H1 (cell line): ENCODE measurements around the gene SLC9A5. TPM values are rescaled to one million over a fixed set of nuclear protein-coding genes. Genes with fewer than 3 reads are reported as not detected.

Experiments used
- CTCF ChIA-PET: fragments of 300-600 bp; sonication (Branson Sonifier 250); formaldehyde crosslinking; loops from one replicate; lab custom pipeline; 2021; ENCODE audit not compliant: partially characterized antibody; lab: Charles Lee
- POLR2A ChIA-PET: fragments of 300-600 bp; sonication (Branson Sonifier 250); formaldehyde crosslinking; loops from one replicate; lab custom pipeline; 2021; ENCODE audit warnings: inconsistent platforms; ENCODE audit not compliant: partially characterized antibody; lab: Charles Lee
- DNase-seq, 2 experiments: peaks; one replicate each; pipeline versions ENCODE4 v3.0.0 to v3.0.0-alpha.2; 2010 to 2022; ENCODE audit warnings: low spot score in 2 of 2, low read depth in 1 of 2, mixed read lengths in 1 of 2
- FAIRE-seq: peaks from 2 replicates; lab custom pipeline; 2011; peaks lifted over from hg19 to GRCh38; lab: Jason Lieb, UNC
- H2AFZ ChIP-seq: 2 replicates; pipeline ENCODE4 v1.8.1; 2012; ENCODE audit warnings: low read length, inconsistent platforms
- H2AK5ac ChIP-seq: 2 replicates; pipeline ENCODE4 v1.6.1; 2013; ENCODE audit warnings: low read depth, low read length
- H2BK120ac ChIP-seq: replicated peaks from 2 replicates; pipeline ENCODE3; 2013; ENCODE audit warnings: low read depth, low read length, inconsistent platforms
- H2BK12ac ChIP-seq: 2 replicates; pipeline ENCODE4 v1.6.1; 2013; ENCODE audit warnings: low read depth, low read length
- H2BK15ac ChIP-seq: 2 replicates; pipeline ENCODE4 v1.6.1; 2013; ENCODE audit warnings: low read length
- H2BK20ac ChIP-seq: 2 replicates; pipeline ENCODE4 v1.6.1; 2013; ENCODE audit warnings: low read length
- H2BK5ac ChIP-seq: 2 replicates; pipeline ENCODE4 v1.6.1; 2013; ENCODE audit warnings: low read depth, low read length
- H3K14ac ChIP-seq: 2 replicates; pipeline ENCODE4 v1.6.1; 2013; ENCODE audit warnings: inconsistent platforms; ENCODE audit not compliant: insufficient read length
- H3K18ac ChIP-seq: 2 replicates; pipeline ENCODE4 v1.6.1; 2013; ENCODE audit warnings: low read length; ENCODE audit errors: extremely low read depth
- H3K23ac ChIP-seq: 2 replicates; pipeline ENCODE4 v1.6.1; 2013; ENCODE audit warnings: inconsistent platforms; ENCODE audit not compliant: insufficient read length
- H3K23me2 ChIP-seq: 2 replicates; pipeline ENCODE4 v1.6.1; 2013; ENCODE audit warnings: low read depth, low read length
- H3K27ac ChIP-seq: 2 replicates; pipeline ENCODE4 v1.6.1; 2011; ENCODE audit warnings: low read depth, low read length, inconsistent platforms
- H3K27me3 ChIP-seq, 4 experiments: replicated peaks in 1 of 4; 1 replicate in 1 of 4; 2 replicates in 3 of 4; pipeline versions ENCODE4 v1.6.1 to v1.8.1; 2011 to 2013; ENCODE audit warnings: low read length in 3 of 4, mild to moderate bottlenecking in 3 of 4, inconsistent platforms in 2 of 4, mixed read lengths in 2 of 4, moderate library complexity in 1 of 4; ENCODE audit not compliant: control insufficient read depth in 3 of 4, insufficient read depth in 3 of 4; ENCODE audit errors: extremely low read depth in 1 of 4
- H3K36me3 ChIP-seq, 4 experiments: 2 replicates each; pipeline versions ENCODE4 v1.6.1 to v1.8.1; 2011 to 2013; ENCODE audit warnings: mild to moderate bottlenecking in 4 of 4, low read length in 3 of 4, moderate library complexity in 2 of 4, control low read depth in 1 of 4, inconsistent platforms in 1 of 4; ENCODE audit not compliant: insufficient read depth in 4 of 4, control insufficient read depth in 2 of 4
- H3K4ac ChIP-seq: replicated peaks from 2 replicates; pipeline ENCODE3; 2013; ENCODE audit warnings: low read length, low read depth, mixed read lengths, inconsistent platforms; ENCODE audit not compliant: insufficient read length
- H3K4me1 ChIP-seq, 4 experiments: replicated peaks in 1 of 4; 1 replicate in 1 of 4; 2 replicates in 3 of 4; pipeline versions ENCODE4 v1.6.1 to v1.8.1; 2011 to 2013; ENCODE audit warnings: low read length in 3 of 4, inconsistent platforms in 2 of 4, mixed read lengths in 1 of 4; ENCODE audit not compliant: insufficient read depth in 4 of 4, control insufficient read depth in 3 of 4
- H3K4me2 ChIP-seq, 2 experiments: 2 replicates each; pipeline versions ENCODE4 v1.6.1 to v1.8.1; 2011 to 2013; ENCODE audit warnings: low read depth in 2 of 2, low read length in 2 of 2, control low read depth in 1 of 2, inconsistent platforms in 1 of 2, mild to moderate bottlenecking in 1 of 2; ENCODE audit not compliant: insufficient read depth in 1 of 2
- H3K4me3 ChIP-seq, 4 experiments: fragments of 200-600, 300-600 bp in 1 of 4; sonication (generic), shearing (Covaris generic), sonication (Bioruptor Twin) in 1 of 4; 2 replicates each; pipeline versions ENCODE4 v1.5.1 to v1.8.1; 2011 to 2016; ENCODE audit warnings: low read length in 4 of 4, low read depth in 3 of 4, control low read depth in 2 of 4, inconsistent platforms in 2 of 4, mild to moderate bottlenecking in 2 of 4, mixed read lengths in 1 of 4, moderate library complexity in 1 of 4; ENCODE audit not compliant: insufficient read depth in 2 of 4; ENCODE audit errors: extremely low read depth in 1 of 4
- H3K56ac ChIP-seq: replicated peaks from 2 replicates; pipeline ENCODE3; 2013; ENCODE audit warnings: low read depth, mild to moderate bottlenecking, mixed read lengths, low read length, inconsistent platforms; ENCODE audit not compliant: insufficient read length
- H3K79me1 ChIP-seq: 2 replicates; pipeline ENCODE4 v1.6.1; 2013; ENCODE audit warnings: low read depth, low read length, control low read depth
- H3K79me2 ChIP-seq, 2 experiments: 2 replicates each; pipeline versions ENCODE4 v1.6.1 to v1.8.1; 2012 to 2013; ENCODE audit warnings: low read length in 2 of 2, mild to moderate bottlenecking in 2 of 2, inconsistent platforms in 1 of 2; ENCODE audit not compliant: insufficient read depth in 2 of 2, control insufficient read depth in 1 of 2
- H3K9ac ChIP-seq, 4 experiments: replicated peaks in 1 of 4; 1 replicate in 1 of 4; 2 replicates in 3 of 4; pipeline versions ENCODE4 v1.6.1 to v1.8.1; 2011 to 2013; ENCODE audit warnings: low read depth in 3 of 4, low read length in 3 of 4, control low read depth in 2 of 4, mild to moderate bottlenecking in 2 of 4, moderate library complexity in 2 of 4, inconsistent platforms in 1 of 4; ENCODE audit errors: extremely low read depth in 1 of 4
- H3K9me3 ChIP-seq, 2 experiments: 2 replicates each; pipeline versions ENCODE4 v1.6.1 to v1.8.1; 2012 to 2013; ENCODE audit warnings: mild to moderate bottlenecking in 2 of 2, moderate library complexity in 2 of 2, control low read depth in 1 of 2, inconsistent platforms in 1 of 2, low read depth in 1 of 2, low read length in 1 of 2, mixed read lengths in 1 of 2; ENCODE audit not compliant: insufficient read depth in 2 of 2
- H4K20me1 ChIP-seq, 2 experiments: replicated peaks in 1 of 2; 2 replicates each; pipeline versions ENCODE3 to v1.8.1; 2011 to 2013; ENCODE audit warnings: inconsistent platforms in 2 of 2, low read length in 2 of 2, mild to moderate bottlenecking in 1 of 2; ENCODE audit not compliant: insufficient read depth in 2 of 2, control insufficient read depth in 1 of 2
- H4K5ac ChIP-seq: 2 replicates; pipeline ENCODE4 v1.6.1; 2013; ENCODE audit warnings: low read length, low read depth, mixed read lengths, inconsistent platforms; ENCODE audit not compliant: insufficient read length
- H4K8ac ChIP-seq: 2 replicates; pipeline ENCODE4 v1.8.0; 2013; ENCODE audit warnings: mild to moderate bottlenecking, moderate library complexity, low read length, inconsistent platforms; ENCODE audit not compliant: insufficient read depth; ENCODE audit errors: extremely low read depth
- H4K91ac ChIP-seq: replicated peaks from 2 replicates; pipeline ENCODE3; 2013; ENCODE audit warnings: low read length, mixed read lengths, inconsistent platforms; ENCODE audit not compliant: insufficient read length
- ASH2L ChIP-seq: fragments of 200-600, 300-600 bp; sonication (generic); IDR thresholded peaks from one replicate; pipeline ENCODE4 v1.7.1; 2017; ENCODE audit warnings: low read length
- BACH1 ChIP-seq: IDR thresholded peaks from 2 replicates; pipeline ENCODE4 v1.6.1; 2012; ENCODE audit warnings: low read length, improper control_type of control experiment
- BCL11A ChIP-seq, 2 experiments: IDR thresholded peaks; one replicate each; pipeline ENCODE4 v1.6.1; 2011; ENCODE audit warnings: low read depth in 2 of 2, low read length in 2 of 2, mild to moderate bottlenecking in 2 of 2
- BRCA1 ChIP-seq: IDR thresholded peaks from 2 replicates; pipeline ENCODE4 v1.6.1; 2012; ENCODE audit warnings: low read depth, low read length, improper control_type of control experiment
- EP300 ChIP-seq, 2 experiments: IDR thresholded peaks; 1 replicate in 1 of 2; 2 replicates in 1 of 2; pipeline ENCODE4 v1.6.1; 2011 to 2012; ENCODE audit warnings: low read depth in 2 of 2, low read length in 2 of 2, mild to moderate bottlenecking in 2 of 2, borderline replicate concordance in 1 of 2, inconsistent platforms in 1 of 2, moderate library complexity in 1 of 2
- JUN ChIP-seq: IDR thresholded peaks from 2 replicates; pipeline ENCODE4 v1.6.1; 2011; ENCODE audit warnings: low read depth, mild to moderate bottlenecking, improper control_type of control experiment, low read length
- KDM4A ChIP-seq: IDR thresholded peaks from one replicate; pipeline ENCODE4 v1.7.1; 2012; ENCODE audit warnings: low read depth, mild to moderate bottlenecking, moderate library complexity, low read length, inconsistent platforms; ENCODE audit not compliant: severe bottlenecking
- MAFK ChIP-seq: IDR thresholded peaks from 2 replicates; pipeline ENCODE4 v1.6.1; 2012; ENCODE audit warnings: low read depth, mild to moderate bottlenecking, improper control_type of control experiment, low read length
- MAX ChIP-seq: IDR thresholded peaks from 2 replicates; pipeline ENCODE4 v1.6.1; 2012; ENCODE audit warnings: inconsistent platforms
- NRF1 ChIP-seq: IDR thresholded peaks from 2 replicates; pipeline ENCODE4 v1.6.1; 2011; ENCODE audit warnings: mild to moderate bottlenecking, low read depth, low read length, improper control_type of control experiment
- POU5F1 ChIP-seq: IDR thresholded peaks from 2 replicates; pipeline ENCODE4 v1.6.1; 2011; ENCODE audit warnings: low read depth, mild to moderate bottlenecking, low read length, moderate library complexity
- RBBP5 ChIP-seq: IDR thresholded peaks from 2 replicates; pipeline ENCODE4 v1.7.1; 2012; ENCODE audit warnings: low read depth, mild to moderate bottlenecking, inconsistent platforms, low read length, moderate library complexity, borderline replicate concordance
- RFX5 ChIP-seq: IDR thresholded peaks from 2 replicates; pipeline ENCODE4 v1.6.1; 2011; ENCODE audit warnings: low read depth, low read length, improper control_type of control experiment, borderline replicate concordance
- WGBS, 2 experiments: shearing (Covaris generic) in 1 of 2; methylation state at CpG; one replicate each; pipeline versions ENCODE4 v1.1.6 to v1.1.7; 2013 to 2015; ENCODE audit warnings: low lambda C conversion rate in 2 of 2, mixed read lengths in 2 of 2, inconsistent platforms in 1 of 2, low coverage in 1 of 2, missing lambda C conversion rate in 1 of 2; ENCODE audit not compliant: insufficient replicate concordance in 2 of 2, insufficient coverage in 1 of 2, insufficient read length in 1 of 2; ENCODE audit errors: extremely low coverage in 1 of 2, missing lambda C conversion rate in 1 of 2; 5-methylcytosine and 5-hydroxymethylcytosine counted together
- polyA plus RNA-seq, 7 experiments: library from polyadenylated mRNA; depleted of rRNA in 3 of 7; stranded (reverse) in 5 of 7; unstranded in 2 of 7; fragments of >200 nt in 5 of 7; fragments of 200-250 nt in 2 of 7; gene quantifications; 1 replicate in 5 of 7; 2 replicates in 1 of 7; 4 replicates in 1 of 7; pipeline versions ENCODE4 v1.2.1 to v1.2.3, GENCODE V29; 2011 to 2013; ENCODE audit warnings: missing spikeins in 2 of 7, mixed read lengths in 2 of 7
- total RNA-seq: library from RNA; stranded (reverse); fragmentation: NEBNext Ultra II Directional; extraction: Animal tissue kit (Norgen Biotek cat#: 25700); gene quantifications from 2 replicates; pipeline ENCODE4 v1.2.1, GENCODE V29; 2021

Gene SLC9A5
- total and polyA plus RNA-seq, 2 of the 8 experiments (the other 6 are each of a cell fraction or from before 2014, with no cell fraction given), result 7.9 to 8.6 TPM

GRCh38 chr16:67200491-67200890 lies 48.3 kb upstream of the SLC9A5 start:
- no peak overlapping the region for H3K27ac ChIP-seq
- no peak overlapping the region for H2BK5ac ChIP-seq
- H3K9me3 ChIP-seq, result no peaks in the 10 kb centered on the region
- no peak overlapping the region for H2AFZ ChIP-seq
- H4K8ac ChIP-seq, result peak overlapping the region; percentile 19; the same call in 1 of the 2 replicates
- H3K36me3 ChIP-seq, result peaks cover 13 to 25% (median 24%) of the 10 kb centered on the region in 4 experiments
- H4K5ac ChIP-seq, result no peak overlapping the region
- no peak overlapping the region for H2BK20ac ChIP-seq
- peak overlapping the region in 2 of 4 experiments; percentile 9 to 75; a peak in 2 of 8 replicates for H3K4me3 ChIP-seq
- H4K91ac ChIP-seq, result no peak overlapping the region
- peak overlapping the region; percentile 61 to 99; a peak in 2 of 4 replicates for H3K4me2 ChIP-seq
- H2BK120ac ChIP-seq, result no peak overlapping the region
- no peak overlapping the region for H3K4ac ChIP-seq
- FAIRE-seq (no peak), DNase-seq (no peak)
- peaks cover 1 to 14% of the 10 kb centered on the region in 2 experiments for H4K20me1 ChIP-seq
- peak overlapping the region; percentile 48; the same call in 1 of the 2 replicates for H3K18ac ChIP-seq
- H3K23ac ChIP-seq, result no peak overlapping the region
- H2AK5ac ChIP-seq, result peak overlapping the region; percentile 48; the same call in 1 of the 2 replicates
- H3K14ac ChIP-seq, result no peak overlapping the region
- H2BK12ac ChIP-seq, result 0 out of 2 replicates have a peak overlapping the region, but pooled peaks have one; percentile 3
- 88% methylated on average over 8 of the region's 8 CpGs; no CpG with 5 or more reads in 1 of the 2 experiments for WGBS, 2 experiments
- H3K79me2 ChIP-seq, result no peaks in the 10 kb centered on the region
- peaks cover 0 to 12% (median 8%) of the 10 kb centered on the region in 4 experiments; a peak in 4 of 7 replicates for H3K4me1 ChIP-seq
- ChIA-PET POLR2A (interaction anchor here (0.6 to 2.0 kb wide), 5 partner anchors 9 to 75 kb away, joined by 3 to 7 read pairs (median 3); partner anchors contain the start of gene TMEM208), CTCF (interaction anchor here (0.7 to 8.7 kb wide), 20 partner anchors 9 to 249 kb away, joined by 3 to 111 read pairs (median 3); partner anchors contain the start of genes EXOC3L1, MATCAP1 and NOL3)
- H2BK15ac ChIP-seq, result 0 out of 2 replicates have a peak overlapping the region, but pooled peaks have one; percentile 61
- H3K79me1 ChIP-seq, result no peaks in the 10 kb centered on the region
- no peaks in the 10 kb centered on the region for H3K27me3 ChIP-seq
- H3K23me2 ChIP-seq, result peaks cover 6% of the 10 kb centered on the region; the same call in 1 of the 2 replicates
- no peak overlapping the region for H3K9ac ChIP-seq
- H3K56ac ChIP-seq, result no peak overlapping the region
- TF ChIP-seq JUN (no peak), POU5F1 (no peak), EP300 (IDR thresholded peaks at IDR 0.05; ENCODE audit: borderline replicate concordance in 1 of 2, low read depth in 2 of 2, low read length in 2 of 2) (no peak), RBBP5 (no peak), ASH2L (no peak), KDM4A (no peak), BACH1 (no peak), BRCA1 (no peak), MAFK (no peak), BCL11A (IDR thresholded peaks at IDR 0.05; ENCODE audit: low read depth in 2 of 2, low read length in 2 of 2) (no peak), NRF1 (no peak), RFX5 (no peak), MAX (no peak)
